SH-SY5Y (cell line): ENCODE results near the gene RAB5IF.

Experiments used
- GATA2 ChIP-seq: IDR thresholded peaks from 2 replicates; pipeline ENCODE4 v1.6.1; 2011; ENCODE audit warnings: mild to moderate bottlenecking, low read depth, low read length
- GATA3 ChIP-seq: IDR thresholded peaks from 2 replicates; pipeline ENCODE4 v1.6.1; 2011; ENCODE audit warnings: low read depth, mild to moderate bottlenecking, low read length, moderate library complexity

DNA sequence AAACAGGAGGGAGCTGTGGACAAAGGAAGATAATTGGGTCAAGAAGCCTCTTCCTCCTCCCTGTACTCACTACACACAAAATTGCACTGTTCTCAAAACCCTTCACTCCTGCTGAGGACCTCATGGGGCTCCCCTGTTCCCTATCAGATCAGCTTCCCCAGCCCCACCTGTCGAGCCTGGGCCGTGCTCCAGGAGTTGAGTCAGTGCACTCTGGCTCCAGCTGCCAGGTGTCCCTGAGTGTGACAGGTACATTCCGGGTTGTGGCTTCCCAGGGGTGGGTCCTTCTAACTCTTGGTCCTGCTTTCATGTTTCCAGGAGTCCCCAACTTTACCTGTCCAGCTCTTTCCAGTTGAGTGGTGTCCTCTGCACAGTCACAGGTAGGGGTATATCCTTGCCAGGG is 8.4 kb downstream of the RAB5IF start:
- TF ChIP-seq GATA3 (no peak), GATA2 (no peak)
